OCI-LY1 (cell line): ENCODE measurements around the gene TBCD.

Experiments used
- H2AFZ ChIP-seq: fragments of 200-600 bp; sonication (generic), shearing (Covaris generic); 2 replicates; pipeline ENCODE4 v1.6.0; 2014; ENCODE audit warnings: antibody characterized with exemption, mild to moderate bottlenecking, low read length
- H3F3A ChIP-seq: fragments of 200-600 bp; sonication (generic), shearing (Covaris generic); 2 replicates; pipeline ENCODE4 v1.6.0; 2014; ENCODE audit warnings: mild to moderate bottlenecking, antibody characterized with exemption, low read length, moderate library complexity; ENCODE audit not compliant: insufficient read depth
- H3K27ac ChIP-seq: fragments of 200-600 bp; sonication (generic); 2 replicates; pipeline ENCODE4 v1.5.1; 2014; ENCODE audit warnings: low read length, mixed run types, mild to moderate bottlenecking, low read depth; ENCODE audit not compliant: poor library complexity, severe bottlenecking
- H3K27me3 ChIP-seq: fragments of 200-600 bp; sonication (generic); 2 replicates; pipeline ENCODE4 v1.6.0; 2014; ENCODE audit warnings: antibody characterized with exemption, mild to moderate bottlenecking, low read length, moderate library complexity; ENCODE audit not compliant: insufficient read depth
- H3K36me3 ChIP-seq: fragments of 200-600 bp; sonication (generic); 2 replicates; pipeline ENCODE4 v1.6.1; 2014; ENCODE audit warnings: mild to moderate bottlenecking, antibody characterized with exemption, low read length, moderate library complexity, mixed read lengths; ENCODE audit not compliant: insufficient read depth
- H3K4me1 ChIP-seq: fragments of 200-600 bp; sonication (generic); 2 replicates; pipeline ENCODE4 v1.5.1; 2014; ENCODE audit warnings: mild to moderate bottlenecking, low read length, moderate library complexity; ENCODE audit not compliant: insufficient read depth, severe bottlenecking
- H3K4me2 ChIP-seq: fragments of 200-600 bp; sonication (generic), shearing (Covaris generic); 2 replicates; pipeline ENCODE4 v1.6.1; 2014; ENCODE audit warnings: low read length
- H3K4me3 ChIP-seq: fragments of 200-600 bp; sonication (generic); 2 replicates; pipeline ENCODE4 v1.5.1; 2014; ENCODE audit warnings: low read length, low read depth, mild to moderate bottlenecking, mixed read lengths; ENCODE audit not compliant: poor library complexity, severe bottlenecking
- H3K79me2 ChIP-seq: fragments of 200-600 bp; shearing (Covaris generic); 2 replicates; pipeline ENCODE4 v1.6.1; 2016; ENCODE audit warnings: mixed run types, low read length, mixed read lengths; ENCODE audit not compliant: insufficient read depth
- H3K9ac ChIP-seq: fragments of 200-600 bp; sonication (generic), shearing (Covaris generic); 2 replicates; pipeline ENCODE4 v1.6.1; 2014; ENCODE audit warnings: mild to moderate bottlenecking, low read length, mixed read lengths
- H3K9me2 ChIP-seq: fragments of 200-600 bp; sonication (generic), shearing (Covaris generic); 2 replicates; pipeline ENCODE4 v1.6.1; 2014; ENCODE audit warnings: low read depth, mild to moderate bottlenecking, low read length, mixed read lengths
- H3K9me3 ChIP-seq: fragments of 200-600 bp; shearing (Covaris generic); 2 replicates; pipeline ENCODE4 v1.6.1; 2014; ENCODE audit warnings: low read length, mixed read lengths
- H4K20me1 ChIP-seq: fragments of 200-600 bp; sonication (generic), shearing (Covaris generic); 2 replicates; pipeline ENCODE4 v1.6.0; 2016; ENCODE audit warnings: mild to moderate bottlenecking, low read length; ENCODE audit not compliant: insufficient read depth
- EZH2 ChIP-seq: fragments of 200-600 bp; sonication (generic), shearing (Covaris generic); IDR thresholded peaks from 2 replicates; pipeline ENCODE4 v1.8.0; 2017; ENCODE audit warnings: borderline replicate concordance, mixed run types, mild to moderate bottlenecking, antibody characterized with exemption, low read length, moderate library complexity, mixed read lengths
- TF ChIP-seq, protein P1 (sequence below): fragments of 200-600 bp; sonication (generic), shearing (Covaris generic); IDR thresholded peaks from 2 replicates; pipeline ENCODE4 v1.5.1; 2017; ENCODE audit warnings: mild to moderate bottlenecking, antibody characterized with exemption, low read length, moderate library complexity, mixed read lengths

The TBCD gene

DNA sequence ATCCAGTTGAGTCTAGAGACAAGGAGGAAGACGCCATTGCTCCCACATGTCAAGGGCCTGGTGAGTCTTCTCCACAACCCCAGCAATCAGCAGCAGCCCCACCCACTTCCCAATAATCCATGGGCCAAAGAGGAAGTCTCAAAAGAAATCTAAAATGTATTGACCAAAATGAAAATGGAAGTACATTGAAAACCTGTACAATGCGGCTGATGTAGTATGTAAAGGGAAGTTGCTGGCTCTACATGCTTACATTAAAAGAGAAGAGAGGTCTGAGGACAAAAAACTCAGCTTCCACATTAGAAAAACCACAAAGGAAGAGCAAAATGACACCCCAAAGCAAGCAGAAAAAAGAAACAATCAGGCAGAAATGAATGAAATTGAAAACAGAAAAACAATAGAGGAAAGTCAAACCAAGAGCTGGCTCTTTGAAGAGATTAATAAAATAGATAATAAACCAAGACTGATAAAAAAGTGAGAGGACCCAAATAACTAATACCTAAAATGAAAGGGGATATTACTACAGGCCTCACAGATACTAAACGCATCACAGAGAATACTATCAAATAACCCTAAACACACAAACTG is 227.0 kb downstream of the TBCD start:
- Histone ChIP-seq H3K27ac (peak overlapping the region; percentile 27), H2AFZ (no peak overlapping the region), H3K9ac (no peak overlapping the region), H3F3A (no peaks in the 10 kb centered on the region), H3K9me2 (no peaks in the 10 kb centered on the region), H3K9me3 (no peaks in the 10 kb centered on the region), H3K4me1 (peaks cover 21% of the 10 kb centered on the region), H3K27me3 (no peaks in the 10 kb centered on the region), H4K20me1 (no peaks in the 10 kb centered on the region), H3K4me3 (no peak overlapping the region), H3K79me2 (no peaks in the 10 kb centered on the region), H3K36me3 (no peaks in the 10 kb centered on the region), H3K4me2 (peak overlapping the region; percentile 10; the same call in 1 of the 2 replicates)
- TF ChIP-seq, protein P1, sequence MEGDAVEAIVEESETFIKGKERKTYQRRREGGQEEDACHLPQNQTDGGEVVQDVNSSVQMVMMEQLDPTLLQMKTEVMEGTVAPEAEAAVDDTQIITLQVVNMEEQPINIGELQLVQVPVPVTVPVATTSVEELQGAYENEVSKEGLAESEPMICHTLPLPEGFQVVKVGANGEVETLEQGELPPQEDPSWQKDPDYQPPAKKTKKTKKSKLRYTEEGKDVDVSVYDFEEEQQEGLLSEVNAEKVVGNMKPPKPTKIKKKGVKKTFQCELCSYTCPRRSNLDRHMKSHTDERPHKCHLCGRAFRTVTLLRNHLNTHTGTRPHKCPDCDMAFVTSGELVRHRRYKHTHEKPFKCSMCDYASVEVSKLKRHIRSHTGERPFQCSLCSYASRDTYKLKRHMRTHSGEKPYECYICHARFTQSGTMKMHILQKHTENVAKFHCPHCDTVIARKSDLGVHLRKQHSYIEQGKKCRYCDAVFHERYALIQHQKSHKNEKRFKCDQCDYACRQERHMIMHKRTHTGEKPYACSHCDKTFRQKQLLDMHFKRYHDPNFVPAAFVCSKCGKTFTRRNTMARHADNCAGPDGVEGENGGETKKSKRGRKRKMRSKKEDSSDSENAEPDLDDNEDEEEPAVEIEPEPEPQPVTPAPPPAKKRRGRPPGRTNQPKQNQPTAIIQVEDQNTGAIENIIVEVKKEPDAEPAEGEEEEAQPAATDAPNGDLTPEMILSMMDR, result no peak
- no peak for TF ChIP-seq EZH2

- H3K79me2 ChIP-seq, result no peaks in the 10 kb centered on the region
- no peak overlapping the region for H3K27ac ChIP-seq
- H4K20me1 ChIP-seq, result no peaks in the 10 kb centered on the region
- H3K4me3 ChIP-seq, result no peak overlapping the region
- no peak overlapping the region for H3K4me2 ChIP-seq
- H3K9me3 ChIP-seq, result no peaks in the 10 kb centered on the region
- no peak for TF ChIP-seq EZH2
- TF ChIP-seq, protein P1, result no peak
- peaks cover 21% of the 10 kb centered on the region for H3K4me1 ChIP-seq
- H3K36me3 ChIP-seq, result no peaks in the 10 kb centered on the region
- H3K9ac ChIP-seq, result no peak overlapping the region
- no peak overlapping the region for H2AFZ ChIP-seq
- H3K27me3 ChIP-seq, result no peaks in the 10 kb centered on the region
- H3K9me2 ChIP-seq, result no peaks in the 10 kb centered on the region
- H3F3A ChIP-seq, result no peaks in the 10 kb centered on the region
These were observed 227.9 kb downstream of the TBCD start for GRCh38 chr17:82979718-82980117.

DNA sequence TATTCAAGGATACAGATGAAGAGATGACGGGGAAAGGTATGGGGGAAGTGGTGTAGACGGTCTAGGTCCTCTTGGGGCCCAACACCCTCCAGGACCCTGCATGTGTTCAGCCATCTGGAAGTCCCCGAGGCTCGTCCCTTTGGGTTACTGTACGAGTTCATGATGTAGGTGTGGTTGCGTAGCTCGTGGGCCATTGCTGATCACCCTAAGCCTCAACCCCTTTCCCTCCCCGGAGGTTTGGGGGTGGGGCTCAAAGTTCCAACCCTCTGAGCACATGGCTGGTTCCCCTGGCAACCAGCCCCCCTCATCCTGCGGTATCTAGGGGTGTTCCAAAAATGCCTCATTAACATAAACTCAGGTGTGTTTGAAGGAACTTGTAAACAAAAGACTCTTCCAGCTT is 228.8 kb downstream of the TBCD start:
- TF ChIP-seq EZH2, result no peak
- TF ChIP-seq, protein P1, result no peak
- Histone ChIP-seq H3K79me2 (no peaks in the 10 kb centered on the region), H3K9me3 (no peaks in the 10 kb centered on the region), H4K20me1 (no peaks in the 10 kb centered on the region), H3K4me1 (peaks cover 24% of the 10 kb centered on the region), H3K36me3 (no peaks in the 10 kb centered on the region), H3K27ac (no peak overlapping the region), H3K4me2 (no peak overlapping the region), H3K9ac (no peak overlapping the region), H3K9me2 (no peaks in the 10 kb centered on the region), H2AFZ (no peak overlapping the region), H3F3A (no peaks in the 10 kb centered on the region), H3K27me3 (no peaks in the 10 kb centered on the region), H3K4me3 (no peak overlapping the region)
